ENCODE measurements around the gene GFER. TPM values are rescaled to one million over a fixed set of nuclear protein-coding genes. Genes with fewer than 3 reads are reported as not detected.
"Not testable (repeated sequence)": the region's sequence is repeated elsewhere in the genome, so short reads cannot be mapped to it uniquely, and the experiment has no call there.

GFER gene
- polyA plus RNA-seq, 3 donors: 26.1 to 35.9 (median 31.6) TPM

- no peak for DNase-seq
Observed at GRCh38 chr16:2019921-2020831, 36.2 kb downstream of the GFER start.

- DNase-seq: no peak
Observed at GRCh38 chr16:2022723-2023091, 38.7 kb downstream of the GFER start.

GRCh38 chr16:2023092-2024031 lies 39.4 kb downstream of the GFER start:
- peak; percentile 88 for DNase-seq

GRCh38 chr16:2024032-2024420 lies 40.0 kb downstream of the GFER start:
- no peak for DNase-seq

DNA sequence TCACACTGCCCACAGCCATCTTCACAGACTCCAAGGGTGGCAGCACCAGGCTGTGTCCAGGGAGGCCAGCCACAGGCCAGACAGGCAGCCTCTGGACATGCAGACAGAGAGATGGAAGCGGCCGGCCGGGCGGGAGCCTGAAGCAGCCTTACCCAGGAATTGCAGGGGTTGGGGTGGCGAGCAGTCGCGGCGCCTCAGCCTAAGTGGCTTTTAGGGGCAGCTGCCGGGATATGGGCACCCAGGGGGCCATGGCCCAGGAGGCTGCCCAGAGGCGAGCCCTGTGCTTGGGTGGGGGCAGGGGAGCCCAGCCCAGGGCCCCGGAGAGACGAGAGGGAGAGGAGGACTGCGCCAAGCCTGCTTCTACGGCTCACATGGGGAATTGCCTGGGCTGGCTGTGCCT lies 41.3 kb downstream of the GFER start:
- DNase-seq: no peak

GRCh38 chr16:2025878-2026460 lies 42.0 kb downstream of the GFER start:
- no peak for DNase-seq

GRCh38 chr16:2026461-2027023 lies 42.5 kb downstream of the GFER start, which contains the start of gene NHERF2:
Gene NHERF2 (plus strand): TSS chr16:2026902. CDS start chr16:2027006, 104 bp downstream.
- DNase-seq: no peak

DNA sequence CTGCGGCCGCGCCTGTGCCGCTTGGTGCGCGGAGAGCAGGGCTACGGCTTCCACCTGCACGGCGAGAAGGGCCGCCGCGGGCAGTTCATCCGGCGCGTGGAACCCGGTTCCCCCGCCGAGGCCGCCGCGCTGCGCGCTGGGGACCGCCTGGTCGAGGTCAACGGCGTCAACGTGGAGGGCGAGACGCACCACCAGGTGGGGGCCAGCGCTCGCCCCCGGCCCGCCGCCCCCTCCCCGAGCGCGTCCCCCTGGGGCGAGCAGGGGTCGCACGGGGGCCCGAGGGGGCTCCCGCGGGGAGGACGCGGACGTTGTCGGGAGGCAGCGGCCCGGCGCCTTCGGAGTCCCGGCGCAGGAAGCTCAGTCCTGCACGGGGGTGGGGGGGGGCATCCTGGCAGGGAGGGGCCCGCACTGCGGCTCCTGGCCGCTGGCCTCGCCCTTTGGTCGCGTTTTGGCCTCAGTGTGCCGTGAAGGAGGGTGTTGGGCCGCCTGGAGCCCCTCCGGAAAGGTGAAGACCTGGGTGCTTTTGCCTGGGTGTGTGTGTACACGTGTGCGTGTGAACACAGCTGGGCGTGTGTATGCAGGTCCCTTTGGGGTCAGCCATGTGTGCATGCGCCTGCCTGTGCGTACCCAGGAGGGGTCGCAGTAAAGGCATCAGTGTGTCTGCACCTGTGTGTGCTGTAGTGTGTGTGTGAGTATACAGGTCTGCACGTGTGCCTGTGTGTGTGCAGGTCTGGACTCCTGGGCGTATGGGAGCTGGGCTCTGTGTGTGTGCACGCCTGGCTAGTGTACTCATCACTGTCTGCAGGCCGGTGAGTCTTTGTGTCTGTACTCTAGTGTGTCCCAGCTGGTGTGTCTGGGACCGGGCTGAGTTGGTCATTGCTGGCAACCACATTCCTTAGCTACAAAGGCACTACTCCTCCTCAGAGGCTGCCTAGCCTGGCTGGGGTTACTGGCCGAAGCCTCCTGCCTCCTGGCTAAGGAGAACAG lies 43.3 kb downstream of the GFER start:
- no peak for DNase-seq

DNA sequence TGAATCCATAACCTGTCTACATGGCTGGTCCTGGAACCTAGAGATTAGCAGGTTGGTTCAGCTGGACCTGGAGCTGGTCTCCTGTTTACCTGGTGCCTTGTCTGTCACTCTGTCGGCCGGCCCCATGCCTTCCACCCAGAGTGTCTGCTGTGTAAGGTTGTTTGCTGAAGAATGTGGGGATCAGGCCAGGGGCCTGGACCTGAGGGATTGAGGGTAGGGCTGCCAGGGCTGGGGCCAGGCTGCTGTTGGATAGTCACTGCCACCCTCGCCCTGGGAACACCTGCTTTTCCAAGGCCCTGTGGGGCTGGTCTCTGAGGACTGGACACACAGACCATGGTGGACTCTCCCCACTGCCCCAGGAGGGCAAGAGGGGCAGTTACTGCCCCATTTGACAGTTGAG lies 44.2 kb downstream of the GFER start:
- no peak for DNase-seq

- DNase-seq: no peak
Observed at GRCh38 chr16:2028620-2029220, 44.7 kb downstream of the GFER start.

DNA sequence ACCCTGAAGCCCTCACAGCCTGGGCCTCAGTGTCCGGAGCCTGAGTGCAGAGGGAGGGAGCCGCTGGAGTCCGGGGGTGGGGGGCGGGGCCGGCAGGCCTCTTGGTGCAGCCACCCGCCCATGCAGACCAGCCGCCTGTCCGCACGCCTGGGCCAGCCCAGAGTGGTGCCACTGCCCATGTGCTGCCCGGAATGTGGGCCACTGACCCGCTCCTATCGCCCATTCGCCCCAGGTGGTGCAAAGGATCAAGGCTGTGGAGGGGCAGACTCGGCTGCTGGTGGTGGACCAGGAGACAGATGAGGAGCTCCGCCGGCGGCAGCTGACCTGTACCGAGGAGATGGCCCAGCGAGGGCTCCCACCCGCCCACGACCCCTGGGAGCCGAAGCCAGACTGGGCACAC lies 45.4 kb downstream of the GFER start:
- DNase-seq: no peak

DNA sequence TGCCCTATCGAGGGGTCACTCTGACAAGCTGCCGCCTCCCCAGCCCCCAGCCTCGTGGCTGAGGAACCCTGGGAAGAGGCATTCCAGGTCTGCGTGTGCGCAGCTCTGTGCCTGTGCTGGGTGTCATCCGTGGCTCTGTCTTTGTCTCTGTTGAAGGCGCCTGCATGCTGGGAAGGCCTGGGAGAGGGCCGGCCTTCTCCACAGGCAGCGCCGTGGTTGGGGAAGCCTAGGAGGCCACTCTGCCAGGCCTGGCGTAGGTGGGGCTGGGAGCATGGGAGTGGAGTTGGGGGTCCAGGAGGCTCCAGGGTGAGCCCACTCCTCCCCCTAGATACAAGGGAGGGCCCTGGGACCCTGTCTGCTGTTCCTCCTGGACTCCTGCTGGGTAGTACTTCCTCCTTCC lies 46.0 kb downstream of the GFER start:
- DNase-seq: no peak

- DNase-seq: no peak
Observed at GRCh38 chr16:2031081-2031577, 47.1 kb downstream of the GFER start.

DNA sequence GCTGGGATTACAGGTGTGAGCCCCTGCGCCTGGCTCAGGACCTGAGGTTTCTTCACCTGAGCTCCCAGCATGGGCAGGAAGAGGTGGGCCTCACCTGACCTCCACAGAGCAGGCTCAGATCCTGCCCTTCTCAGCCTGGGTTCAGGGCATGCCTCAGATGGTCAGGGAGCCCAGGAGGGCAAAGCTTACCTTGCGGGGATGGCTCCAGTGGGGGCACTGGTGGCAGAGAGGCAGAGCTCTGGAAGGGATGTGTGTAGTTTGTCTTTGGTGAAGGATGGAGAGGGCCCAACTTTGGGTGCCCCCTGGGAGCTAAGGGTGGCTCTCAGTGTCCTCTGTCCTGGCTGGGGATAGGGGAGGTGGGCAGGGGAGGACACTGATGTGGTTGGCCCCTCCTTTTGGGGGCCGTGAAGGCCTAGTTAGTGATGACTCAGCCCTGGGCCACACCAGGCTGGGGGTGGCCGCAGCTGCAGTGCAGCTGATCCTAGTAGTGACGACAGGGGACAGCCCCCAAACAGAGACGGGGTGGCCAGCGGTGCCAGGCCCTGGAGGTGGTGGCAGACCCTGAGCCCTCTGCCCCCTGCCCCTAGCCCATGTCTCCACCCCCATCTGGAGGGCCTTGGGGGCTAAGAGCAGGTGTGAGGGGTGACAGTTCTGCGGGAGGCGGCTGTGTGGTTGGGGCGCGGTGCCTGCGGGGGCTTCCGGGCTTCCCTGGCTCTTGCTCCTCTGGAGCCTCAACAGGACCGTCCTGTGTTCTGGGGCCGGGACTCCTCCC lies 48.5 kb downstream of the GFER start:
- no peak for DNase-seq

DNA sequence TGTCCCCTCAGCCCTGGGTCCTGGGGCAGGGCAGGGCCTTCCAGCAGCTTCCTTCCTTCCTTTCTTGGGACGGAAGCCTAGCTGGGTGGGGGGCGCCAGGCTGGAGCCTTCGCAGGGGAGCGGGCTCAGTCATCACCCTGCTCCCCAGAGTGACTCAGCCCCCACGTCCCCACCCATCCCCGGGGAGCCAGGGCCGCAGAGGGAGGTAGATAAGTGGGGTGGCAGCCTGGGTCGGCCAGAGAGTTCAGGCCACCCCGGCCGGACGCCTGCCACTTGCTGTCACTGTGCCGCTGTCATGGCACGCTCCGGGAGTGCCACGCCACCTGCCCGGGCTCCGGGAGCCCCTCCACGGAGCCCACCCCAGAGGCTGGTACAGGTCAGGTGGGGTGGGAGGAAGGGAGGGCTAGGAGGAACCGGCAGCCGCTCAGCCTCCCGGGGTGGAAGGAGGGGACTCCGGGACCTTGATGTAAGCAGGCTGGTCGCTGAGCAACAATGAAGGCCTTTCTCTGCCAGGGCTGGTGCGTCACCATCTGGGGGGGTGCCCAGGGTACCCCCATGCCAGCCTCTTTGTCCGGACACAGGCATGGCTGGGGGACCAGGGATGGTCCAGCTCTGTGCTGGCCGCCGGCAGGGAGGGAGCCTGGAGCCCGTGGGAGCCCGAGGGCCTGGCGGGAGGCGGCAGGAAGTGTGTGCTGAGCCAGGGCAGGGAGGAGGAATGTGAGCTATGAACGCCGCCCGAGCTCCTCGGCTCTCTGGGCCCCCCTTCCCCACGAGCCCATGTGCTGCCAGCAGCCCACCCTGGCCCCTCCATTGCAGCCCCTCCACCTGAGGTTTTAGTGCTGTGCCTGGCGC lies 49.3 kb downstream of the GFER start:
- DNase-seq: peak; percentile 65

DNA sequence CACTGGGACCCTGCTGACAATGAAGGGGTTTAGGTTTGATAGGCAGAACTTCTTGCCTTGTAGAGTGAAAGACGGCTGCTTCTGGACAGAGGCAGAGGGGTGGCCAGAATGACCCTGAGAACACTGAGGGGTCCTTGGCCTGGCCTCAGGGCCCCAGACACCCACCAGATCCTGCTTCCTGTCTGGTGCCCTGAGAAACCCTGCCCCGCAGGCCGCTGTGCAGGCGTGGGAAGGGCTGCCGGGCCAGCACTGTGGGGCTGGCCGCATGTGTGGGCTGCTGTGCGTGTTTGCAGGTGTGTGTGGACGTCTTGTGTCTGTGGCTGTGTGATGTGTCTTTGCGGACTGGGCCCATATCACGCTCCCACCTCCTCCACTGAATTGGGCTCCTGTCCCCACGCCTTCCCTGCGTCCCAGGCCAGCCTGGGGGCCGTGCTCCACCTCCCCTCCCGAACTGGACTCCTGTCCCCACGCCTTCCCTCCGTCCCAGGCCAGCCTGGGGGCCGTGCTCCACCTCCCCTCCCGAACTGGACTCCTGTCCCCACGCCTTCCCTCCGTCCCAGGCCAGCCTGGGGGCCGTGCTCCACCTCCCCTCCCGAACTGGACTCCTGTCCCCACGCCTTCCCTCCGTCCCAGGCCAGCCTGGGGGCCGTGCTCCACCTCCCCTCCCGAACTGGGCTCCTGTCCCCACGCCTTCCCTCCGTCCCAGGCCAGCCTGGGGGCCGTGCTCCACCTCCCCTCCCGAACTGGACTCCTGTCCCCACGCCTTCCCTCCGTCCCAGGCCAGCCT lies 50.1 kb downstream of the GFER start:
- not testable (repeated sequence) for DNase-seq

GRCh38 chr16:2034696-2035430 lies 50.9 kb downstream of the GFER start:
- DNase-seq: no peak

Measured in renal pelvis (tissue), 4 donors.